Middle frontal gyrus (tissue), 1 donor: ENCODE data around the gene MRPL17.
"Not testable (repeated sequence)": the region's sequence is repeated elsewhere in the genome, so short reads cannot be mapped to it uniquely, and the experiment has no call there.

Source experiments
- DNase-seq: peaks from one replicate; pipeline ENCODE4 v3.0.0-alpha.2; 2015; ENCODE audit warnings: low spot score; ENCODE audit errors: extremely low spot score

MRPL17 gene

DNA sequence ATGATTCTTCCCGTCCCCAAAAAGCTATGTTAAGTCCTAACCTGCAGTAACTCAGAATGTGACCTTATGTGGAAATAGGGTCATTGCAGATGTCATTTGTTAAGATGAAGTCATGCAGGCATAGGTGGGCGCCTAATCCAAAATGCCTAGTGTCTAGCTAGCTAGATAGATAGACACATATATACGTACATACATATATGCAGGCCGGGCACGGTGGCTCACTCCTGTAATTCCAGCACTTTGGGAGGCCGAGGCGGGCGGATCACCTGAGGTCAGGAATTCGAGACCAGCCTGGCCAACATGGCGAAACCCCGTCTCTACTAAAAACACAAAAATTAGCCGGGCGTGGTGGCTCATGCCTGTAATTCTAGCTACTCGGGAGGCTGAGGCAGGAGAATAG is 928 bp upstream of the MRPL17 start:
- DNase-seq: not testable (repeated sequence)

DNA sequence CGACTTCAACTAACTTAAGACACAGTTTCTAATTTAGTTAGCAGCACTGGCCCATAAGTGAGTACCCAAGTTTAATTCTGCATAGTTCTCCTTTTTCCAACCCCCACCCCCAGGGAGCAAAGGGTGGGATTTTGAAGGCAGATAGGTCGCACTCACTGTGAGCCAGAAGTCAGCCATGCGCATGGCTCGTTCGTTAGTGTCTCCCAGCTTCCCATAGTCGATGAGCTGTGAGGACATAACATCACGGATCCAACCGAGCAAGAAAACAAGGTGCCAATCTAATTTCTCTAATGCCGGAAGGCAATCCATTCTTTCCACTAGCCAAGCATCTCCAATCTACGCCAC is 577 bp downstream of the MRPL17 start:
- no peak for DNase-seq

DNA sequence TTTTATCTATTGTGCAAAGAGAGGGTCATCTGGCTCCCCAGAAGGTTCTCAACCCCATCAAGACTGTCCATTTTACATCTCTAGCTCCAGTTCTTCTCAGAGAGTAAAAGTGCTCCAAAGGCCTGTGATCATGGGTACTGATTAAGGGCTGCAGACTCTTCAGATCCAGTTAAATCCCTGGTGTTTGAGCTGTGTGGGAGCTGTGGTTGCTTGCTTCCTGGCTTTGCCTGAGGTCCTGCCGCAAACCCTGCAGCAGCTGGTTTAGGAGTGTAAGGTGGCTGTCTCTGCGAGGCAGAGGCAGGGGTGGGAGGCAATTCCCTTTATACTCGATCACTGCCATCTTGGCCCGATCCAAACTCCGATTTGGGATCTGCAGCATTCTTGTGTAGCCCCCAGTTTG is 1.2 kb downstream of the MRPL17 start:
- DNase-seq: no peak

DNA sequence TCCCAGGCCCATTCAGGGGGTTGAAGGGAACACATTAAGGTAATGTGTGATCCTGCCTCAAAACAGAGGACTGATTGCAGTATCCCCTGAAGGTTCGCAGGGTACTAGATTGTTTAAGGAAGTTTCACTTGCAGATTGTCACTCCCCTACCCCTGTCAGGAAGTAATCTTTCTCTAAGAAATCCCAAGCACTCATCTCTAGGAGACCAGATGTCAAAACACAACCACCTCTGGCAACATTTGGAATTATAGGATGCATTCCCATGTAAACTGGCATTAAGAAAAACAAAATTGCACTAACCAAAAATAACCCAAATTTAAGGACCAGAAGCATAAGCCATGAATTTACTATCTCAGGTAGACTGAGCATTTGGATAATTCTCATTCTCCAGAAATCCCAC is 1.6 kb downstream of the MRPL17 start:
- no peak for DNase-seq

DNA sequence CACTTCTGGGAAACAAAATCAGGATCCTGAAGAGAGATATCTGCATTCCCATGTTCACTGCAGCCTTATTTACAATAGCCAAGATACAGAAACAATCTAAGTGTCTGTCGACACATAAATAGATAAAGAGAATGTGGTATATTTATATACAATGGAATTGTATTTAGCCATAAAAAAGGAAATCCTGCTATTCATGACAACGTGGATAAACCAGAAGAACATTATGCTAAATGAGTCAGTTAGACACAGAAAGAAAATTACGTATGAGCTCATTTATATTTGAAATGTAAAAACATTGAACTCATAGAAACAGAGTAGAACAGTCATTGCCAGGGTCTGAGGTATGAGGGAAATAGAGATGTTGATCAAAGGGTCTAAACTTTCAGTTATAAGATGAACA is 6.1 kb downstream of the MRPL17 start:
- no peak for DNase-seq

DNA sequence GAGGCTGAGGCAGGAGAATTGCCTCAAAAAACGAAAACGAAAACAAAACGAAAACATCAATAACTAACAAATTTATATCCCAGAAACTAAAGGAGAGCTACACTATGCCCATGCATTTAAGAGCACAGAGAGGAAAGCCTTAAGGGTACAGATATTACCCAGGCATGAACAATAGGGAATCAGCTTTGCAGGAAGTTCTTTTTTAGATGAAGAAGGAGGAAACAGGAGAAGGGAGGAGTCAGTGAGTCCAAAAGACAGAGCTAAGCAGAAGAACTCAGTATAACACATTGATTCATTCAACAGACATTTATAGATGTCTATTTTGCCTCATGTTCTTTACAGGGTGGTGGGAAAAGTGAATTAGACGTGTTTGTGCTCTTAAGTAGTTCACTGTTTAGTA is 8.3 kb downstream of the MRPL17 start:
- no peak for DNase-seq

DNA sequence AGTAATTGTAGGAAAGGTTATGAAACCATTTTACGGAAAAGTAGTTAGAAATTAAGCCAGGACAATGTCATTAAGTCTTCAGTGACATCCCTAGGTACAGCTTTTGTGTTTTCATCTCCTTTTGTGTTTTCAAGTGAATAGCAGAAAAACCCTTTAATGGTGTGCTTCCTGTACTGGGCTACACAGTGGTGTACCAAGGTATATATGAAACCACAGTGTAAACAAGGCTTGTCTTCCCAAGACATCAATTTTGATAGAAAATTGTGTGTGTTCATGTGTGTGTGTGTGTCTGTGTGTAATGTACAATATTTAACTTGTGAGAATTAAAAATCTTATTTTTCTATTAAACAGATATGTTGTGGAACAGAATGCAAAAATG is 8.9 kb downstream of the MRPL17 start:
- no peak for DNase-seq

DNA sequence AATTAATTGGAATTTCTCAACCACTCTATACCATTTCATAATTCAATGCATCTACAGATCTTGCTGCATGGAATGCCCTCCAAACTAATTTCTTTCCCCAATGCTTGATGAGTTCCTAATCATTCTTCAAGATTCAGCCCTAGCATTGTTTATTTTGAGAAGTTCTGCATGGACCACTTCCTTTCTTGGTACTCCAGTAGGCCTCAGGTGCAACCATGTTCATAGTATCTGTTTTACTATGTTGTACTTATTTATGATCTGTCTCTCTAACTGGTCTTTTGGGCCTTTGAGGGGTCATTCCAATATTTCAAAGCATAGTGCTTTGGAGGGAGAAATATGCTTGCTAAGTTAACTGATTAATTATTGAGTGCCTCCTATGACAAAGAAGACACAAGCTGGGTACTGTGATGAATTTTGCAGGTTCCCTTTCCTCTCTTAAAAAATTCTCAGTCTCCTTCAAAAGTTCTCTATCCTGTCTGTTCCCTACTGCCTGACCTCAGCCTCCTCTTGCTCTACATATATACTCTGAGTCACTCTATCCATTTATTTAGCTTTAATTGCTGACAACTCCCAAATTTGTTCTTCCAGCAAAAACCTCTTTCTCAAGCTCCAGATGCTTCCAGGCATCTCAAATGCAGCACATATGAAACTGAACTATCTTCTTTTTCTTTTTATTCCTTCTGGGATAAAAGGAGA is 9.5 kb downstream of the MRPL17 start:
- DNase-seq: no peak

DNA sequence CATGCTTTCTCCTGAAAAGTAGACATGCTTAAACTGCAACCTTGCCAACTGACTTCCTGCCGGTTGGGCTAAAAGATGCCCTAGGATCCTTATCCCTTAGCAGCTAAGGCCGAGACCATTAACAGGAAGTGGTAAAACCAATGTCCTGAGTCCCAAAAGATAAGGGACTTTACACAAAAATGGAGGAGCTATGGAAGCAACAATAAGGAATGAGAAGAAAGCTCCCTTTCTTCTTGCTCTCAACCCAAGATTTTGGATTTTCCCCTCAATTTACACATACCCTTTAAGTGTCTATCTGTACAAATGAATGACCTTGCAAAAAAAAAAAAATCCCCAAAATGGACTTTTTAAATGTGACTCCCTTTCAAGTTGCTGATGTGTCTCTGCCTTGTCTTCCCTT is 11.1 kb downstream of the MRPL17 start:
- no peak for DNase-seq

DNA sequence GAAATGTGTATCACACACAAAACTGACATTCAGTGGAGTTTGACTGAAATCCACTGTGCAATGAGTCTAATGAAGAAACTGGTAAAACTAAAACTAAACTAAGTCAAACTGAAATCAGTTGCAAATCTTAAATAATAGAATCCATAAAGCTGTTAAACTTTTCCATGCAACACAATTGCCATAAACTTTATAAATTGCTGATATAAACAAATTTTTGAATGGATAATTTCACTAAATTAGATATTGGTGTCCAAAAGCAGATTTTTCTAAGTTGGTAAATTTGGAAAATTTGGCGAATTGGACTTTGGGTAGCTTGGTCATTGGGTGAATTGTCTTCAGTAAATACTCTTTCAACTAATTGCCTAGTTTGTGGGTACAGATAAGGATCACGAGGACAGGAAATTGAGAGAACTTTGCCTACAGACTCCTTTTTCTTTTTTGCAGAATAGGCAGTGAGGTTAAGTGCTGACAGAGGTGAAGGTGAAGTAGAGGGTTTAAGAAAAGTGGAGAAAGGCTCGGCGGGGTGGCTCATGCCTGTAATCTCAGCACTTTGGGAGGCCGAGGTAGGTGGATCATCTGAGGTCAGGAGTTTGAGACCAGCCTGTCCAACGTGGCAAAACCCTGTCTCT is 12.8 kb downstream of the MRPL17 start:
- no peak for DNase-seq

DNA sequence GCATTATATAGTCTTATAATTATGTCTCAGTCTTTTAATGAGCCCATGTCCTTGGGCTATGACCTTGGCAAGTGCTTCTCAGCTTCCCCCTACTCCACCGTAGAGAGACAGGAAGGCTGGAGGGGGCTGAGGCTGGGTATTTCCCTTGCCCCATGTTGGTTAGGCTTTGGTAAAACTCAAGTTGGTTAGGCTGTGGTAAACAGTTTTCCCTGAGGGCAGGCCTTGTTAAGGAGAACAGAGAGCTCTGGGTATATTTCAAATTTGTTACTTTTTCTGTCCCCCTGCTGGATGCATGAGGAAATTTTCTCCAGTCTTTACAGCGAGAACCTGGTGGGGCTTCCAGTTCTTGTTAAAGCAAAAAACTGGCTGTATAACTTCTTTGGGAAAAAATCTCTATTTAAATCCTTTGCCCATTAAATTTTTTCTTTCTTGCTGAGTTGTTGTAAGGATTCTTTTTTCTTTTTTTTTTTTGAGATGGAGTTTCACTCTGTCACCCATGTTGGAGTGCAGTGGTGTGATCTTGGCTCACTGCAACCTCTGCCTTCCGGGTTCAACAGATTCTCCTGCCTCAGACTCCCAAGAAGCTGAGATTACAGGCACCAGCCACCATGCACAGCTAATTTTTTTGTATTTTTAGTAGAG is 15.3 kb downstream of the MRPL17 start:
- no peak for DNase-seq

DNA sequence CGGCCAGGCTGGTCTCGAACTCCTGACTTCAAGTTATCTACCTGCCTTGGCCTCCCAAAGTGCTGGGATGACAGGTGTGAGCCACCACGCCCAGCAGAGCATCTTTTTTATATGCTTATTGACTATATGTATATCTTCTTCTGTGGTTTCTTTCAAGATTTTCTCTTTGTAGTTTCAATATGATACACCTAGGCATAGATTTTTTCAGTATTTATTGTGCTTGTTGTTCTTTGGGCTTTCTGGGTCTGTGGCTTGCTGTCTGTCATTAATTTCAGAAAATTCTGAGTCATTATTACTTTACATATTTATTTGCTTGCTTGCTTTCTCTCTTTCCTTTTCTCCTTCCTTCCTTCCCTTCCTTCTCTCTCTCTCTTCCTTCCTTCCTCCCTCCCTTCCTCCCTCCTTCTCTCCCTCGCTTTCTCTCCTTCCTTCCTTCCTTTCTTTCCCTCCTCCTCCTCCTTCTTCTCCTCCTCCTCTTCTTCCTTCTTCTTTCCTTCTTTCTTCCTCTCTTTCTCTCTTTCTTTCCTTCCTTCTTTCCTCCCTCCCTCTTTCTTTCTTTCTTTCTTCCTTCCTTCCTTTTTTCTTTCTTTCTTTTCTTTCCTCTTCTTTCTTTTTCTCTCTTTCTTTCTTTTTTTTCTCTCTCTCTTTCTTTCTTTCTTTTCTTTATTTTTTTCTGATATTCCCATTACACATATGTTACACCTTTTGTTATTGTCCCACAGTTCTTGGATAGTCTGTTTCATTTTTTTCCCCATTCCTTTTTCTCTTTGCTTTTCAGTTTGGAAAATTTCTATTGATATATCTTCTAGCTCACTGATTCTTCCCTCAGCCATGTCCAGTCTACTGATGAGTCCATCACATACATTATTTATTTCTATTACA is 16.6 kb downstream of the MRPL17 start:
- DNase-seq: no peak

DNA sequence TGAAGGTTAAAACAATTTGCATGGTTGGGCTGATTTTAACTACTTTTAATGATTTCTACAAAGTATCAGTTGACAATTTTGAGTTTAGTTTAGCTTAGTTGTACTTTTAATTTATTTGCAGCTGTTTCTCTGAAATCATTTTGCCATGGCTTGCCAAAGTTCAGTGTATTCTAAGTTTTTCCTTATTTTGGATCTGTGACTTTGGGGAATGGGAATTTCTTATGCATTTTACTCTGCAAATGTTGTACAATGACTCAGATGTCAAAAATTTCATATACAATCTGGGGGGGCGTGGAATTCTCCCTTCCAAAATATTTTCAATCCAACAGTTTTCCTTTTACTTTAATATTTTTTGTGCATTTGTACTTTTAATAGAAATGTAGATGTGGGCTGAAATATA is 18.6 kb downstream of the MRPL17 start:
- DNase-seq: no peak

DNA sequence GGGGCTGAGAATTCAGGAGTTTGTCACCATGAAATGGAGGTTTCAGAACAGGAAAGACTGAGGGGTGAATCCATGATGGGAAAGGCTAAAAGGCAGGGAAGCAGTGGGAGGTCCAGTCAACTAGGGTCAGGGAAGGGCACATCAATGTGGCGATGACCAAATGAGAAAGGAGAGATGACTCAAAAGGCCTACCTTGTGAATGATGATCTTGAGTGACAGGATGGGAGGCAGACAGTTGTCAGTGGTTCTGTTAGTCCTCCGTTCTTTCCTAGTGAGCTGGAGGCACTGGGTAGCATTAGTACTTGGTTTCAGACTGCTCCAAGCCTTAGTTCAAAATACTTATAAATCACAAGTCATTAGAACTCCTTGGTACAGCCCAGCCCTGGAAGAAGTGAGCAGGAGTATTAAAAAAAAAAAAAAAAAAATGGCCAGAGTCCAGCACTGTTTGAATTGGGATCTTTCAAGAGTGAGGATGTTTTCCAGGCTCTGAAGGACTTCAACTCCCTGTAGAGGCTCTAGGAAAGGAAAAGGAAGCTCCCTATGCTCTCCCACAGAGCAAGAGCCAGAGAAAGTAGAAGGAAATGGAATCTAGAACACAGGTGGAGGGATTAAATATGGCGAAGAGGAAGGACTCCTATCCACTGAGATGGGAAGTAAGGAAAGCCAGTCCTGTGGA is 19.2 kb downstream of the MRPL17 start:
- DNase-seq: no peak

DNA sequence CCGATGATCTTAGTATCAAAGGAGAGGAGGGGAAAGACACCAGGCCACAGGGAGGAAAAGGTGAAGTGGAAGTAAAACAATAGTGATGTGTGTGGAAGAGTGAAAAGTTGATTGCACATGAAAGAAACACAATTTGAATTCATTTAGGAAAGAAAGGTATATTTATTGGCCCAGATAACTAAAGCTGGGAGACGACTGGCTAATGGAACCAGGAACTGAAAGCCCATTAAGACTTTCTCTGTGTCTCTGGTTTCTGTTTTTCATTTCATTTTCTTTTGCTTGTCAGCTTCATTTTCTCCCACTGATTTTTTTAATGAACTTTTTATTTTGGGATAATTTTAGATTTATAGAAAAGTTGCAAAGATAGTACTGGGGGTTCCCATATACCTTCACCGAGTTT is 22.4 kb downstream of the MRPL17 start:
- DNase-seq: no peak

DNA sequence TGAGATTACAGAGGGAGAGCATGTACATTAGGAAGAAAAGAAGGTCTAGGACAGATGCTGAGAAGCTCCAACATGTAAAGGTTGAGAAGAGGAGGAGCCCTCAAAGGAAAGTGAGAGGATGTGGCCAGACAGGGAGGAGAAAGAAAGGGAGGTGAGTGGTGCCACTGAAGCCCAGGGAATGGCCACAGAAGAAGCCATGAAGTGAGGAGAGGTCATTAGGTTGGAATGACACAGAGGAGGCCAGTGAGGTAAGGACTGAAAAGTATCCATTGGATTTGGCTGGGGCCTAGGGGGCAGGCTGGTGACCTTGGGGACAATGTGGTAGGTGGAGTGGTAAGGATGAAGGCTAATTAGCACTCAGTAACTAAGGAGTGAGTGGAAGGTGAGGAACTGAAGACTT is 24.5 kb downstream of the MRPL17 start:
- no peak for DNase-seq

DNA sequence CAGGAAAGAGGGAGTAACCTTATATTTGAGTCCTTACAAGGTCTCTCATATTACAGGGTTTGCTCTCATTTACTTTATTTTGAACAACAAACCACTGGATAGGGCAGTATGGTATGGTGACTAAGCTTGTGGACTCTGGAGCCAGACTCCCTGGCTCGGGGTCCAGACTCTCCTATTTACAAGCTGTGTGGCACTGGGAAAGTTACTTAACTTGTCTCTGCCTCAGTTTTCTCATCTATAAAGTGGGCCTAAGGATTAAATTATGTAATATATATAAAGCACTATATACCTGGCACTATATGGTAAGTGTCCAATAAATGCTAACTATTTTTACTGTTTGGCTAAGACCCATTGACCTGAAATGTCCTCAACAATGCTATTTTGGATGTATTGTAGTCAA is 25.8 kb downstream of the MRPL17 start:
- no peak for DNase-seq

DNA sequence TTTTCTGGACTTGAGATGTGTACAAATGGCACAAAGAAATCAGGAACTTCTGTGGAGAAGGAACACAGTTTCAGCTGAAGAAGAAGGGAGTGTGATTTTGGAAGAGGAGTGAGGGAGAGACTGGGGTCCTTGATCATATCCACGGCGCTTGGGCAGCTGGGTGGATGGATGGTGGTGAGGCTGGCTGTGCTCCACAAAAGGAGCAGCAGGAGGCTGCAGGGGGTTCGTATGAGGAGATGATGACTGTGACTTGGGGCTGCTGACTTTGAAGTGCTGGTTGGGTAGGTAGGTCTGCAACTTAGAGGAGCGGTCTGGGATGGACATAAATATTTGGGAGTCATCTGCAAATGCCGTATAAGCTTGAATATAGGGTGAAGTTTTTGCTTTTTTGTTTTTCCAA is 26.2 kb downstream of the MRPL17 start:
- no peak for DNase-seq

DNA sequence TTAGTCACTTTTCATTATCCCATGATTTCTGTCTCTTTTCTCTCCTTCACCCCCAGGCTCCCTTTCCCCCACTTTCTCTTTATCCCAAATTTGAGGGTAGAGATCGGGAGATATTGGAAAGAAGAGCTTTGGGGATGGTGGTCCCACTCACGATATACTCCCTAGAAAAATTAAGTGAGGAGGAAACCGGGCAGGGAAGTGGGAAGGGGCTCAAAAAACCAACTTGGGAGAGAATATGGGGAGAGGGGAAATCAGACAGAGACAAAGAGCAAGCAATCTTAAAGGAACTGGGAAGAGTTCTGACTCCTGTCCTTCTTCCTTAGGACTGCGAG is 26.6 kb downstream of the MRPL17 start:
- DNase-seq: no peak

DNA sequence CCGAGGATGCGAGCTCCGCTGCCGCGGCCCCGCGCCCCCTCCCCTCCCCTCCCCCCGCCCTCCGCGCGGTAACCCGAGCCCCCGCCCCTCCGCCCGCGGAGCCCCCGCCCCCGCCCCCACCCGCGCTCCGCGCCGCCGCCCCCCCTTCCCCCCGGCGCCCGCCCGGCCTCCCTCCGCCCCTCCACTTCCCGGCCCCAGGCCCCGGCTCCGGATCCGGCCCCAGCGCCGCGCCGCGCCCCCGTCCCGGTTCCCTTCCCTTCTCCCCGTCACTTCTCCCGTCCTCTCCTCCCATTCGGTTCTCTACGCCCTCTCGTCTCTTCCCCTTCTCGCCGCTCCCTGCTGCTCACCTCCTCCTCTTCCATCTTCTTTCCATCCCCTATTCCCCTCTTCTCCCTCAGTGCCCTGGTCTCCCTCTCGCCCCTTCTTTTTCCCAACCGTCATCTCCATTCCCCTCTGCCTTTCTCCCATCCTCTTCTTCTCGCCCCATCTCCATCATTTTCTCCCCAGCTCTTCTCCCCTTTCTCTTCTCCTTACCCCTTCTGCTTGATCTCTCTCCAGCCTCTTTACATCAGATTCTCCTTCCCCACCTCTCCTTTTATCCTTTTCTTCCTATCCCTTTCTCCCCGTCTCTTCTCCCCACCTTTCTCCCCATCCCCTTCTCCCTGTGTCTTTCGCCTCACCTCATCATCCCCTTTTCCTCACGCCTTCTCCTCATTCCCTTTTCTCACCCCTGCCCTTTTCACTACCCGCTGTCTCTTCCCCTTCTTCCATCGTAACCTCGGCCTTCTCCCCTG is 27.2 kb downstream of the MRPL17 start, which contains the start of gene DCHS1:
Gene DCHS1 (minus strand): TSS at position 20 of the 794 bp plus-strand sequence. CDS start 14,196 bp downstream, outside the sequence.
- no peak for DNase-seq
